Hepatocyte (in vitro differentiated cells): Measurements from ENCODE around the gene RNF130. TPM values are rescaled to one million over a fixed set of nuclear protein-coding genes. Genes with fewer than 3 reads are reported as not detected.

Source experiments
- DNase-seq: peaks from one replicate; pipeline ENCODE4 v3.0.0-alpha.2; 2016; ENCODE audit warnings: low spot score
- H2AFZ ChIP-seq: fragments of 200-600 bp; sonication (generic); 2 replicates; pipeline ENCODE4 v1.6.0; 2016; ENCODE audit warnings: antibody characterized with exemption, mild to moderate bottlenecking
- H3K27ac ChIP-seq: fragments of 200-600 bp; sonication (generic); 2 replicates; pipeline ENCODE4 v1.5.1; 2016; ENCODE audit warnings: mild to moderate bottlenecking
- H3K27me3 ChIP-seq: fragments of 200-600 bp; sonication (generic); 2 replicates; pipeline ENCODE4 v1.6.1; 2016
- H3K36me3 ChIP-seq: fragments of 200-600 bp; sonication (generic); replicated peaks from 2 replicates; pipeline ENCODE4 v1.5.1; 2016; ENCODE audit warnings: low read depth; ENCODE audit not compliant: insufficient read depth
- H3K4me1 ChIP-seq: fragments of 200-600 bp; sonication (generic); 2 replicates; pipeline ENCODE4 v1.5.1; 2016; ENCODE audit warnings: mild to moderate bottlenecking, moderate library complexity; ENCODE audit not compliant: insufficient read depth
- H3K4me2 ChIP-seq: fragments of 200-600 bp; sonication (generic); 2 replicates; pipeline ENCODE4 v1.6.0; 2016
- H3K4me3 ChIP-seq: fragments of 200-600 bp; sonication (generic); 2 replicates; pipeline ENCODE4 v1.5.1; 2016; ENCODE audit warnings: mild to moderate bottlenecking
- H3K79me2 ChIP-seq: fragments of 200-600 bp; sonication (generic); 2 replicates; pipeline ENCODE4 v1.6.0; 2017; ENCODE audit warnings: mild to moderate bottlenecking
- H3K9me2 ChIP-seq: fragments of 200-600 bp; sonication (generic); replicated peaks from 2 replicates; pipeline ENCODE4 v1.6.0; 2017; ENCODE audit warnings: mild to moderate bottlenecking; ENCODE audit not compliant: insufficient read depth
- H3K9me3 ChIP-seq: fragments of 200-600 bp; sonication (generic); 2 replicates; pipeline ENCODE4 v1.5.1; 2016; ENCODE audit warnings: low read depth, mild to moderate bottlenecking
- H4K20me1 ChIP-seq: fragments of 200-600 bp; sonication (generic); 2 replicates; pipeline ENCODE4 v1.6.0; 2016; ENCODE audit warnings: mild to moderate bottlenecking; ENCODE audit not compliant: insufficient read depth, poor library complexity, severe bottlenecking
- EZH2 ChIP-seq: fragments of 200-600 bp; sonication (generic); IDR thresholded peaks from 2 replicates; pipeline ENCODE4 v1.6.1; 2016; ENCODE audit warnings: antibody characterized with exemption, mild to moderate bottlenecking, borderline replicate concordance
- EZH2phosphoT487 ChIP-seq: fragments of 200-600 bp; sonication (generic); IDR thresholded peaks from one replicate; pipeline ENCODE4 v1.6.1; 2018; ENCODE audit warnings: antibody characterized with exemption, mild to moderate bottlenecking, low read depth, moderate library complexity; ENCODE audit not compliant: unreplicated experiment, severe bottlenecking
- WGBS: methylation state at CpG from one replicate; pipeline ENCODE4 v1.1.6; 2016; ENCODE audit warnings: low lambda C conversion rate; ENCODE audit errors: missing lambda C conversion rate; 5-methylcytosine and 5-hydroxymethylcytosine counted together
- polyA plus RNA-seq: library from polyadenylated mRNA; unstranded; fragments of >200 nt; fragmentation: Nextera tagmentation; extraction: Ambion mirVana; gene quantifications from 2 replicates; pipeline ENCODE4 v1.2.1, GENCODE V29; 2016
- total RNA-seq: library from RNA; depleted of rRNA; stranded (reverse); fragments of >200 nt; gene quantifications from 2 replicates; pipeline ENCODE4 v1.2.3, GENCODE V29; 2014
- TF ChIP-seq, protein P1 (sequence below): fragments of 200-600 bp; sonication (generic); IDR thresholded peaks from 2 replicates; pipeline ENCODE4 v1.5.1; 2016; ENCODE audit warnings: antibody characterized with exemption, mild to moderate bottlenecking; ENCODE audit not compliant: poor library complexity

The RNF130 gene
- total and polyA plus RNA-seq, 2 experiments from 2014 or later, result 42.4 to 64.9 TPM

- no peaks in the 10 kb centered on the region for H3K79me2 ChIP-seq
- no peaks in the 10 kb centered on the region for H3K9me3 ChIP-seq
- H2AFZ ChIP-seq, result no peak overlapping the region
- H3K27ac ChIP-seq, result no peak overlapping the region
- no peaks in the 10 kb centered on the region for H3K4me1 ChIP-seq
- TF ChIP-seq EZH2phosphoT487 (no peak), EZH2 (no peak)
- TF ChIP-seq, protein P1, sequence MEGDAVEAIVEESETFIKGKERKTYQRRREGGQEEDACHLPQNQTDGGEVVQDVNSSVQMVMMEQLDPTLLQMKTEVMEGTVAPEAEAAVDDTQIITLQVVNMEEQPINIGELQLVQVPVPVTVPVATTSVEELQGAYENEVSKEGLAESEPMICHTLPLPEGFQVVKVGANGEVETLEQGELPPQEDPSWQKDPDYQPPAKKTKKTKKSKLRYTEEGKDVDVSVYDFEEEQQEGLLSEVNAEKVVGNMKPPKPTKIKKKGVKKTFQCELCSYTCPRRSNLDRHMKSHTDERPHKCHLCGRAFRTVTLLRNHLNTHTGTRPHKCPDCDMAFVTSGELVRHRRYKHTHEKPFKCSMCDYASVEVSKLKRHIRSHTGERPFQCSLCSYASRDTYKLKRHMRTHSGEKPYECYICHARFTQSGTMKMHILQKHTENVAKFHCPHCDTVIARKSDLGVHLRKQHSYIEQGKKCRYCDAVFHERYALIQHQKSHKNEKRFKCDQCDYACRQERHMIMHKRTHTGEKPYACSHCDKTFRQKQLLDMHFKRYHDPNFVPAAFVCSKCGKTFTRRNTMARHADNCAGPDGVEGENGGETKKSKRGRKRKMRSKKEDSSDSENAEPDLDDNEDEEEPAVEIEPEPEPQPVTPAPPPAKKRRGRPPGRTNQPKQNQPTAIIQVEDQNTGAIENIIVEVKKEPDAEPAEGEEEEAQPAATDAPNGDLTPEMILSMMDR, result no peak
- no peaks in the 10 kb centered on the region for H4K20me1 ChIP-seq
- no peaks in the 10 kb centered on the region for H3K9me2 ChIP-seq
- H3K27me3 ChIP-seq, result no peaks in the 10 kb centered on the region
- 75% methylated on average over 5 of the region's 5 CpGs for WGBS
- no peak overlapping the region for H3K4me3 ChIP-seq
- DNase-seq, result no peak
- no peaks in the 10 kb centered on the region for H3K36me3 ChIP-seq
- H3K4me2 ChIP-seq, result no peak overlapping the region
These were observed 9.9 kb upstream of the RNF130 start for GRCh38 chr5:180081481-180081880.

DNA sequence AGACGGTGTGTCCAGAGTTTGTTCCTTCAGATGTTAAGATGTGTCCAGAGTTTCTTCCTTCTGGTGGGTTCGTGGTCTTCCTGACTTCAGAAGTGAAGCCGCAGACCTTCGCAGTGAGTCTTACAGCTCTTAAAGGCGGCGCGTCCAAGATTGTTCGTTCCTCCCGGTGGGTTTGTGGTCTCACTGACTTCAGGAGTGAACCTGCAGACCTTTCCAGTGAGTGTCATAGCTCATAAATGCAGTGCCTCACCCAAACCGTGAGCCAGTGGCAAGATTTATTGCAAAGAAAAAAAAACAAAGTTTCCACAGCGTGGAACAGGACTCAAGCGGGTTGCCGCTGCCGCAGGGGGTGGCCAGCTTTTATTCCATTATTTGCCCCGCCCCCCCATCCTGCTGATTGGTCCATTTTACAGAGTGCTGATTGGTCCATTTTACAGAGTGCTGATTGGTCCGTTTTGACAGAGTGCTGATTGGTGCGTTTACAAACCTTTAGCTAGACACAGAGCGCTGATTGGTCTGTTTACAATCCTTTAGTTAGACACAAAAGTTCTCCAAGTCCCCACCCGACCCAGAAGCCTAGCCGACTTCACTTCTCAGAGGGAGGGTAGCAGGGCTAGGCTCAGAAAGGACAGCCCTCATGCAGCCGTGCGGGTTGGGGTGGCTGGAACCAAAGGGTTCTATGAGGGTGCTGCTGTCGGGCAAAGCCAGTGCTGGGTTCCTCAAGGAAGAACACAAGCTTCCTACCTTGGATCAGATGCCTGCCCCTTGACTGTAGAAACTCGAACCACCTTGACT lies 9.1 kb upstream of the RNF130 start:
- Histone ChIP-seq H3K36me3 (no peaks in the 10 kb centered on the region), H3K4me3 (no peak overlapping the region), H2AFZ (no peak overlapping the region), H3K79me2 (no peaks in the 10 kb centered on the region), H3K27me3 (no peaks in the 10 kb centered on the region), H3K4me2 (no peak overlapping the region), H3K9me2 (no peaks in the 10 kb centered on the region), H4K20me1 (no peaks in the 10 kb centered on the region), H3K27ac (no peak overlapping the region), H3K4me1 (no peaks in the 10 kb centered on the region), H3K9me3 (no peaks in the 10 kb centered on the region)
- 94% methylated on average over 24 of the region's 24 CpGs for WGBS
- DNase-seq, result no peak
- TF ChIP-seq, protein P1, result no peak
- TF ChIP-seq EZH2phosphoT487, result no peak
- TF ChIP-seq EZH2, result no peak

- DNase-seq, result no peak
- Histone ChIP-seq H4K20me1 (no peaks in the 10 kb centered on the region), H3K4me2 (no peak overlapping the region), H3K4me1 (no peaks in the 10 kb centered on the region), H3K27ac (no peak overlapping the region), H3K9me3 (no peaks in the 10 kb centered on the region), H3K9me2 (no peaks in the 10 kb centered on the region), H3K79me2 (no peaks in the 10 kb centered on the region), H3K27me3 (no peaks in the 10 kb centered on the region), H3K36me3 (no peaks in the 10 kb centered on the region), H2AFZ (no peak overlapping the region), H3K4me3 (no peak overlapping the region)
- 88% methylated on average over 14 of the region's 14 CpGs for WGBS
- TF ChIP-seq, protein P1, result no peak
- TF ChIP-seq EZH2, result no peak
- TF ChIP-seq EZH2phosphoT487, result no peak
These were observed 8.3 kb upstream of the RNF130 start for GRCh38 chr5:180079702-180080466.
